ENCODE measurements around the gene CAMKMT. TPM values are rescaled to one million over a fixed set of nuclear protein-coding genes. Genes with fewer than 3 reads are reported as not detected.

CAMKMT gene
- polyA plus RNA-seq, 3 donors: 4.7 to 7.8 (median 7.0) TPM

GRCh38 chr2:44566059-44566458 is 204.3 kb downstream of the CAMKMT start:
- H3K4me1 Mint-ChIP-seq: peaks cover 28% of the 10 kb centered on the region
- H3K9ac ChIP-seq (ENCODE audit: insufficient read depth, low read length, poor library complexity, severe bottlenecking): no peak overlapping the region
- H3K4me2 ChIP-seq (replicated peaks; ENCODE audit: extremely low read depth, low read length, poor library complexity, severe bottlenecking): no peak overlapping the region
- H3K9me3 ChIP-seq (replicated peaks in 1 of 2; ENCODE audit: control insufficient read depth in 1 of 2, insufficient read depth in 1 of 2, low read length in 2 of 2): peaks cover 0 to 3% of the 10 kb centered on the region in 2 donors
- H3K27me3 Mint-ChIP-seq (ENCODE audit: low read depth in 3 of 3): peaks cover 0 to 2% (median 2%) of the 10 kb centered on the region in 3 donors
- no peak overlapping the region for H3K4me3 ChIP-seq (replicated peaks in 1 of 3; ENCODE audit: low read depth in 2 of 3, low read length in 3 of 3)
- no peak overlapping the region for H3K27ac ChIP-seq (ENCODE audit: low read depth in 1 of 2, low read length in 2 of 2)
- H2AFZ ChIP-seq (ENCODE audit: insufficient read depth, low read depth, low read length, poor library complexity, severe bottlenecking): no peak overlapping the region
- H3K9me3 Mint-ChIP-seq: peaks cover 0 to 5% (median 2%) of the 10 kb centered on the region in 7 donors
- H3K27ac Mint-ChIP-seq: peak overlapping the region in 1 of 7 donors; percentile 23
- H3K27me3 ChIP-seq (ENCODE audit: control insufficient read depth in 2 of 2, insufficient read depth in 2 of 2, low read length in 2 of 2): no peaks in the 10 kb centered on the region
- H3K36me3 ChIP-seq (replicated peaks in 1 of 2; ENCODE audit: control insufficient read depth in 1 of 2, insufficient read depth in 2 of 2, low read length in 2 of 2): no peaks in the 10 kb centered on the region
- no peak for DNase-seq
- no peaks in the 10 kb centered on the region for H3K36me3 Mint-ChIP-seq
- no peaks in the 10 kb centered on the region for H4K20me1 ChIP-seq (ENCODE audit: insufficient read depth, low read length)
- peaks cover 12 to 22% of the 10 kb centered on the region in 2 donors for H3K4me1 ChIP-seq (ENCODE audit: control insufficient read depth in 1 of 2, insufficient read depth in 2 of 2, low read length in 2 of 2)
- intact Hi-C loops (cut with micrococcal nuclease): no loop called here
- no peak overlapping the region for H3K4me3 Mint-ChIP-seq
- TF ChIP-seq, protein P1, sequence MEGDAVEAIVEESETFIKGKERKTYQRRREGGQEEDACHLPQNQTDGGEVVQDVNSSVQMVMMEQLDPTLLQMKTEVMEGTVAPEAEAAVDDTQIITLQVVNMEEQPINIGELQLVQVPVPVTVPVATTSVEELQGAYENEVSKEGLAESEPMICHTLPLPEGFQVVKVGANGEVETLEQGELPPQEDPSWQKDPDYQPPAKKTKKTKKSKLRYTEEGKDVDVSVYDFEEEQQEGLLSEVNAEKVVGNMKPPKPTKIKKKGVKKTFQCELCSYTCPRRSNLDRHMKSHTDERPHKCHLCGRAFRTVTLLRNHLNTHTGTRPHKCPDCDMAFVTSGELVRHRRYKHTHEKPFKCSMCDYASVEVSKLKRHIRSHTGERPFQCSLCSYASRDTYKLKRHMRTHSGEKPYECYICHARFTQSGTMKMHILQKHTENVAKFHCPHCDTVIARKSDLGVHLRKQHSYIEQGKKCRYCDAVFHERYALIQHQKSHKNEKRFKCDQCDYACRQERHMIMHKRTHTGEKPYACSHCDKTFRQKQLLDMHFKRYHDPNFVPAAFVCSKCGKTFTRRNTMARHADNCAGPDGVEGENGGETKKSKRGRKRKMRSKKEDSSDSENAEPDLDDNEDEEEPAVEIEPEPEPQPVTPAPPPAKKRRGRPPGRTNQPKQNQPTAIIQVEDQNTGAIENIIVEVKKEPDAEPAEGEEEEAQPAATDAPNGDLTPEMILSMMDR (IDR thresholded peaks at IDR 0.05): no peak
- H3K79me2 ChIP-seq (ENCODE audit: insufficient read depth, low read length): no peaks in the 10 kb centered on the region

GRCh38 chr2:44569491-44569890 is 207.7 kb downstream of the CAMKMT start:
- Histone ChIP-seq H3K79me2 (ENCODE audit: insufficient read depth, low read length) (no peaks in the 10 kb centered on the region), H3K9me3 (replicated peaks in 1 of 2; ENCODE audit: control insufficient read depth in 1 of 2, insufficient read depth in 1 of 2, low read length in 2 of 2) (peaks cover 0 to 3% of the 10 kb centered on the region in 2 donors), H3K36me3 (replicated peaks in 1 of 2; ENCODE audit: control insufficient read depth in 1 of 2, insufficient read depth in 2 of 2, low read length in 2 of 2) (no peaks in the 10 kb centered on the region), H3K27me3 (ENCODE audit: control insufficient read depth in 2 of 2, insufficient read depth in 2 of 2, low read length in 2 of 2) (no peaks in the 10 kb centered on the region), H3K4me2 (replicated peaks; ENCODE audit: extremely low read depth, low read length, poor library complexity, severe bottlenecking) (no peak overlapping the region), H2AFZ (ENCODE audit: insufficient read depth, low read depth, low read length, poor library complexity, severe bottlenecking) (no peak overlapping the region), H3K4me3 (replicated peaks in 1 of 3; ENCODE audit: low read depth in 2 of 3, low read length in 3 of 3) (no peak overlapping the region), H4K20me1 (ENCODE audit: insufficient read depth, low read length) (no peaks in the 10 kb centered on the region), H3K4me1 (ENCODE audit: control insufficient read depth in 1 of 2, insufficient read depth in 2 of 2, low read length in 2 of 2) (peaks cover 12 to 22% of the 10 kb centered on the region in 2 donors), H3K9ac (ENCODE audit: insufficient read depth, low read length, poor library complexity, severe bottlenecking) (no peak overlapping the region), H3K27ac (ENCODE audit: low read depth in 1 of 2, low read length in 2 of 2) (no peak overlapping the region)
- Mint-ChIP-seq H3K36me3 (no peaks in the 10 kb centered on the region), H3K27me3 (ENCODE audit: low read depth in 3 of 3) (peaks cover 0 to 2% (median 0%) of the 10 kb centered on the region in 3 donors), H3K4me1 (peaks cover 31% of the 10 kb centered on the region), H3K27ac (no peak overlapping the region), H3K4me3 (no peak overlapping the region), H3K9me3 (peaks cover 0 to 5% (median 2%) of the 10 kb centered on the region in 7 donors)
- TF ChIP-seq, protein P1 (IDR thresholded peaks at IDR 0.05): no peak
- intact Hi-C loops (cut with micrococcal nuclease): no loop called here
- WGBS (ENCODE audit: insufficient coverage): no CpG with 5 or more reads among the region's 2 CpGs
- no peak for DNase-seq
